ENCODE measurements around the gene METTL9.
"Not testable (repeated sequence)": the region's sequence is repeated elsewhere in the genome, so short reads cannot be mapped to it uniquely, and the experiment has no call there.

Gene METTL9

DNA sequence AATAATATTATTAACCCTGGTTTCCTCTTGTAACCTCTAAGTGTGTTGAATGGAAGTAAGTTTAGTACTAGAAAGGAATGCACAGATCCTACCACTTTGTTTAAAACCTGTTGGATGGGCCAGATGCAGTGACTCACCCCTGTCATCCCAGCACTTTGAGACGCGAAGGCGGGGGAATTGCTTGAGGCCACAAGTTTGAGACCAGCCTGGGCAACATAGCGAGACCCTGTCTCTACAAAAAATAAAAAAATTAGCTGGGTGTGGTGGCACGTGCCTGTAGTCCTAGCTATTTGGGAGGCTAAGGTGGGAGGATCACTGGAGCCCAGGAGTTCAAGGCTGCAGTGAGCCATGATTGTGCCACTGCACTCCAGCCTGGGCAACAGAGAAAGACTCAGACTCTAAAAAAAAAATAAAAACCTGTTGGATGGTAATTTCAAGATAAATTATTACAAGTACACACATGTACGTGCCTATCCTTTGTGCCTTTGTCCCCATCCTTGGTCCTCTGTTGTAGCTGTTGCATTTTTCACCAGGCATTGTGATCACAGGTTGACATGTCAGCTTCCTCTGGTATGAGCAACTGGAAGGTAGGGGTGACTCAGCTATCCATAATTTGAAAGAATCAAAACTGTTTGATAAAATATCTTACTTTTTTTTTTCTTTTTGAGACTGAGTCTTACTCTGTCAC is 30.7 kb upstream of the METTL9 start:
- Histone ChIP-seq H3K36me3 (ENCODE audit: control insufficient read depth, insufficient read depth, low read length) (no peaks in the 10 kb centered on the region), H3K27me3 (replicated peaks; ENCODE audit: control insufficient read depth, insufficient read depth, low read length) (no peaks in the 10 kb centered on the region), H3K4me3 (replicated peaks; ENCODE audit: low read depth, low read length) (no peak overlapping the region)
- TF ChIP-seq, protein P1, sequence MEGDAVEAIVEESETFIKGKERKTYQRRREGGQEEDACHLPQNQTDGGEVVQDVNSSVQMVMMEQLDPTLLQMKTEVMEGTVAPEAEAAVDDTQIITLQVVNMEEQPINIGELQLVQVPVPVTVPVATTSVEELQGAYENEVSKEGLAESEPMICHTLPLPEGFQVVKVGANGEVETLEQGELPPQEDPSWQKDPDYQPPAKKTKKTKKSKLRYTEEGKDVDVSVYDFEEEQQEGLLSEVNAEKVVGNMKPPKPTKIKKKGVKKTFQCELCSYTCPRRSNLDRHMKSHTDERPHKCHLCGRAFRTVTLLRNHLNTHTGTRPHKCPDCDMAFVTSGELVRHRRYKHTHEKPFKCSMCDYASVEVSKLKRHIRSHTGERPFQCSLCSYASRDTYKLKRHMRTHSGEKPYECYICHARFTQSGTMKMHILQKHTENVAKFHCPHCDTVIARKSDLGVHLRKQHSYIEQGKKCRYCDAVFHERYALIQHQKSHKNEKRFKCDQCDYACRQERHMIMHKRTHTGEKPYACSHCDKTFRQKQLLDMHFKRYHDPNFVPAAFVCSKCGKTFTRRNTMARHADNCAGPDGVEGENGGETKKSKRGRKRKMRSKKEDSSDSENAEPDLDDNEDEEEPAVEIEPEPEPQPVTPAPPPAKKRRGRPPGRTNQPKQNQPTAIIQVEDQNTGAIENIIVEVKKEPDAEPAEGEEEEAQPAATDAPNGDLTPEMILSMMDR (IDR thresholded peaks at IDR 0.05; ENCODE audit: insufficient read depth, low read length, poor library complexity, severe bottlenecking): no peak
- DNase-seq (ENCODE audit: extremely low read depth, insufficient read length): no peak

DNA sequence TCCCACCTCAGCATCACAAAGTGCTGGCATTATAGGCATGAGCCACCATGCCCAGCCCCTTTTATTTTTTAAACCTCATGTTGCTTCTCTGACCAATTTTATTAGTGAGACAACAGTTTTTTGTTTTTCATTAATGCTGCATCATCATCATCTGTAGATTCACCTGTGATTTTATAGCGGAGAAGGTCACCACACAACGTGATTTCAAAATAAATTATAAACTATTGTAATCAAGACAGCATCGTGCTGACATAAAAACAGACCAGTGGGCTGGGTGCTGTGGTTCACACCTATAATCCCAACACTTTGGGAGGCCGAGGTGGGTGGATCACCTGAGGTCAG is 28.7 kb upstream of the METTL9 start:
- no peak for DNase-seq (ENCODE audit: extremely low read depth, insufficient read length)
- TF ChIP-seq, protein P1 (IDR thresholded peaks at IDR 0.05; ENCODE audit: insufficient read depth, low read length, poor library complexity, severe bottlenecking): no peak
- no peak overlapping the region for H3K4me3 ChIP-seq (replicated peaks; ENCODE audit: low read depth, low read length)
- H3K27me3 ChIP-seq (replicated peaks; ENCODE audit: control insufficient read depth, insufficient read depth, low read length): no peaks in the 10 kb centered on the region
- H3K36me3 ChIP-seq (ENCODE audit: control insufficient read depth, insufficient read depth, low read length): no peaks in the 10 kb centered on the region

DNA sequence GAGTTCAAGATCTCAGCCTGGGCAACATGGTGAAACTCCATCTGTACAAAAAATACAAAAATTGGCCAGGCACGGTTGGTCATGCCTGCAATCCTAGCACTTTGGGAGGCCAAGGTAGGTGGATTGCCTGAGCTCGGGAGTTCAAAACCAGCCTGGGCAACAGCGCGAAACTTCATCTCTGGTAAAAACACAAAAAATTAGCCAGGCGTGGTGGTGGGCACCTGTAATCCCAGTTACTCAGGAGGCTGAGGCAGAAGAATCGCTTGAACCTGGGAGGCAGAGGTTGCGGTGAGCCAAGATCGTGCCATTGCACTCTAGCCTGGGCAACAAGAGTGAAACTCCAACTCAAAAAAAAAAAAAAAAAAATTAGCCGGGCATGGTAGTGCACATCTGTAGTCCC is 25.9 kb upstream of the METTL9 start:
- H3K27me3 ChIP-seq (replicated peaks; ENCODE audit: control insufficient read depth, insufficient read depth, low read length); DNase-seq (ENCODE audit: extremely low read depth, insufficient read length); H3K4me3 ChIP-seq (replicated peaks; ENCODE audit: low read depth, low read length); H3K36me3 ChIP-seq (ENCODE audit: control insufficient read depth, insufficient read depth, low read length): not testable (repeated sequence)

DNA sequence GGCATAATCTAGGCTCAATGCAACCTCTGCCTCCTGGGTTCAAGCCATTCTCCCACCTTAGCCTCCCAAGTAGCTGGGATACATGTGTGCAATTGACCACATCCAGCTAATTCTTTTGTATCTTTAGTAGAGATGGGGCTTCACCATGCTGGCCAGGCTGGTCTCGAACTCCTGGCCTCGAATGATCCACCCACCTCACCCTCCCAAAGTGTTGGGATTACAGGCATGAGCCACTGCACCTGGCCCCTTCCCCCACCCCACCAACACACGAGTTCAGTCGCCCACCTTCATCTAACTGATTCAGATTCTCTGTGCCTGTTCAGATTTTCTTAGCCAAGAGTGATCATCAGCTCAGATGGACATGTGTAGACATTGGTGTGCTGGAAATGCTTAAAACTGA is 25.0 kb upstream of the METTL9 start:
- Histone ChIP-seq H3K36me3 (ENCODE audit: control insufficient read depth, insufficient read depth, low read length) (no peaks in the 10 kb centered on the region), H3K4me3 (replicated peaks; ENCODE audit: low read depth, low read length) (no peak overlapping the region), H3K27me3 (replicated peaks; ENCODE audit: control insufficient read depth, insufficient read depth, low read length) (no peaks in the 10 kb centered on the region; the same call in 1 of the 2 replicates)
- DNase-seq (ENCODE audit: extremely low read depth, insufficient read length): no peak
- TF ChIP-seq, protein P1 (IDR thresholded peaks at IDR 0.05; ENCODE audit: insufficient read depth, low read length, poor library complexity, severe bottlenecking): no peak

DNA sequence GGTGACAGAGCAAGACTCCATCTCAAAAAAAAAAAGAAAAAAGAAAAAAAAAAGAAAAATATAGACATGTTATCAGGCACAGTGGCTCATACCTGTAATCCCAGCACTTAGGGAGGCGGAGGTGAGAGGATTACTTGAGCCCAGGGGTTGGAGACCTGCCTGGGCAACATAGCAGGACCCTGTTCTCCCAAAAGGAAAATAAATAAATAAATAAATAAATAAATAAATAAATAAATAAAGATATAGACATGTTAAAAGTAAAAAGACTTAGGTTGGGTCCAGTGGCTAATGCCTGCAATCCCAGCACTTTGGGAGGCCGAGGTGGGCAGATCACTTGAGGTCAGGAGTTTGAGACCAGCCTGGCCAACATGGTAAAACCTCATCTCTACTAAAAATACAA is 23.1 kb upstream of the METTL9 start:
- H3K4me3 ChIP-seq (replicated peaks; ENCODE audit: low read depth, low read length); DNase-seq (ENCODE audit: extremely low read depth, insufficient read length); H3K27me3 ChIP-seq (replicated peaks; ENCODE audit: control insufficient read depth, insufficient read depth, low read length); H3K36me3 ChIP-seq (ENCODE audit: control insufficient read depth, insufficient read depth, low read length): not testable (repeated sequence)

DNA sequence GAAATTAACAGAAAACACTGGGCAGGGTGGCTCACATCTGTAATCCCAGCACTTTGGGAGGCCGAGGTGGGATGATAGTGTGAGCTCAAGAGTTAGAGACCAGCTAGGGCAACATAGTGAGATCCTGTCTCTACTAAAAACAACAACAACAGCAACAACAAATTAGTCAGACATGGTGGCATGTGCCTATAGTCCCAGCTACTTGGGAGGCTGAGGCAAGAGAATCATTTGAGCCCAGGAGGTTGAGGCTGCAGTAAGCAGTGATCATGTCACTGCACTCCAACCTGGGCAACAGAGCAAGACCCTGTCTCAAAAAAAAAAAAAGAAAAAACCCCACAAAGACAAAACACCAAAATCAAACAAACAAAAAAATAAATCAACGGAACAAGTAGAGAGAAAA is 21.9 kb upstream of the METTL9 start:
- H3K36me3 ChIP-seq (ENCODE audit: control insufficient read depth, insufficient read depth, low read length); DNase-seq (ENCODE audit: extremely low read depth, insufficient read length); H3K27me3 ChIP-seq (replicated peaks; ENCODE audit: control insufficient read depth, insufficient read depth, low read length); H3K4me3 ChIP-seq (replicated peaks; ENCODE audit: low read depth, low read length): not testable (repeated sequence)

DNA sequence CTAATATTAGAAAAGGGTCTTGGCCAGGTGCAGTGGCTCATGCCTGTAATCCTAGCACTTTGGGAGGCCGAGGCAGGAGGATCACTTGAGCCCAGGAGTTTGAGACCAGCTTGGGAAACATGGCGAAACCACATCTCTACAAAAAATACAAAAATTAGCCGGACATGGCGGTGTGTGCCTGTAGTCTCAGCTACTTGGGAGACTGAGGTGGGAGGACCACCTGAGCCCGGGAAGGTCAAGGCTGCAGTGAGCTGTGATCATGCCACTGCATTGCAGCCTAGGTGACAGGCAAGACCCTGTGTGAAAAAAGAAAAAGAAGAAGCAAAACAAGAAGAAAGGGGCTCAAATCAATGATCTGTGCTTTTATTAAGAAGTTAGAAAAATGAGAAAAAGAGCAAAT is 21.1 kb upstream of the METTL9 start:
- H3K4me3 ChIP-seq (replicated peaks; ENCODE audit: low read depth, low read length); DNase-seq (ENCODE audit: extremely low read depth, insufficient read length); H3K36me3 ChIP-seq (ENCODE audit: control insufficient read depth, insufficient read depth, low read length); H3K27me3 ChIP-seq (replicated peaks; ENCODE audit: control insufficient read depth, insufficient read depth, low read length): not testable (repeated sequence)

DNA sequence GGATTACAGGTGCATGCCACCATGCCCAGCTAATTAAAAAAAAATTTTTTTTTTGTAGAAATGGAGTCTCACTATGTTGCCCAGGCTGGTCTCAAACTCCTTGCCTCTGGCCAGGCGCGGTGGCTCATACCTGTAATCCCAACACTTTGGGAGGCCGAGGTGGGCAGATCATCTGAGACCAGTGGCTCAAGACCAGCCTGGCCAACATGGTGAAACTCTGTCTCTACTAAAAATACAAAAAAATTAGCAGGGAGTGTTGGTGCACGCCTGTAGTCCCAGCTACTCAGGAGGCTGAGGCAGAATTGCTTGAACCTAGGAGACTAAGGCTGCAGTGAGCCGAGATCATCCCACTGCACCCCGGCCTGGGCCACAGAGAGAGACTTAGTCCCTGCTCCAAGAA is 19.2 kb upstream of the METTL9 start:
- not testable (repeated sequence) for H3K36me3 ChIP-seq (ENCODE audit: control insufficient read depth, insufficient read depth, low read length); H3K4me3 ChIP-seq (replicated peaks; ENCODE audit: low read depth, low read length); DNase-seq (ENCODE audit: extremely low read depth, insufficient read length); H3K27me3 ChIP-seq (replicated peaks; ENCODE audit: control insufficient read depth, insufficient read depth, low read length)

All from GM06990 (cell line).